HG03095 (cell line): ENCODE results near the gene PDILT.
"Not testable (repeated sequence)": the region's sequence is repeated elsewhere in the genome, so short reads cannot be mapped to it uniquely, and the experiment has no call there.

Source experiments
- ATAC-seq: cut with Tn5 transposase; IDR thresholded peaks from one replicate; pipeline ENCODE4 v1.9.1; 2021; ENCODE audit warnings: moderate library complexity; ENCODE audit not compliant: unreplicated experiment

Gene PDILT, protein sequence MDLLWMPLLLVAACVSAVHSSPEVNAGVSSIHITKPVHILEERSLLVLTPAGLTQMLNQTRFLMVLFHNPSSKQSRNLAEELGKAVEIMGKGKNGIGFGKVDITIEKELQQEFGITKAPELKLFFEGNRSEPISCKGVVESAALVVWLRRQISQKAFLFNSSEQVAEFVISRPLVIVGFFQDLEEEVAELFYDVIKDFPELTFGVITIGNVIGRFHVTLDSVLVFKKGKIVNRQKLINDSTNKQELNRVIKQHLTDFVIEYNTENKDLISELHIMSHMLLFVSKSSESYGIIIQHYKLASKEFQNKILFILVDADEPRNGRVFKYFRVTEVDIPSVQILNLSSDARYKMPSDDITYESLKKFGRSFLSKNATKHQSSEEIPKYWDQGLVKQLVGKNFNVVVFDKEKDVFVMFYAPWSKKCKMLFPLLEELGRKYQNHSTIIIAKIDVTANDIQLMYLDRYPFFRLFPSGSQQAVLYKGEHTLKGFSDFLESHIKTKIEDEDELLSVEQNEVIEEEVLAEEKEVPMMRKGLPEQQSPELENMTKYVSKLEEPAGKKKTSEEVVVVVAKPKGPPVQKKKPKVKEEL

DNA sequence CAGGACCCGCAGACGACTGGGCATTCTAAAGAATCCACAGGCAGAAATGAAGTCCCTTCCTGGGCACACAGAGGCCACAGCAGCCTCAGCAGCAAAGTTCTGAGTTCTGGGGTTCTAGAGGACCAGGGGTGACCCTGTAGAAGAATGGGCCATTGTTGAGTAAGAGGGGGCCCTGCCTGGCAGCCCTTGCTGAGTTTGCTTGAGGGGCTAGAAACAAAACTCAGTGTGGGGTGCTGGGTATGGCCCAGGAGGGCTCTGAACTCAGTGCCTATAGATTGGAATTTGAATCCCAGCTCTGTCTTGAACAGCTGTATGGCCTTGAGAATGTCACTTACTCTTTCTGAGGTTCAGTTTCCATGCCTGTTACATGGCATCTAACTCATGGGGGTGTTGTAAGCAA lies at the start of gene PDILT:
Gene PDILT, minus strand, starts transcription at position 101 of the 400 bp plus-strand sequence. CDS start 5,437 bp downstream, outside the sequence.
- ATAC-seq, result no peak

DNA sequence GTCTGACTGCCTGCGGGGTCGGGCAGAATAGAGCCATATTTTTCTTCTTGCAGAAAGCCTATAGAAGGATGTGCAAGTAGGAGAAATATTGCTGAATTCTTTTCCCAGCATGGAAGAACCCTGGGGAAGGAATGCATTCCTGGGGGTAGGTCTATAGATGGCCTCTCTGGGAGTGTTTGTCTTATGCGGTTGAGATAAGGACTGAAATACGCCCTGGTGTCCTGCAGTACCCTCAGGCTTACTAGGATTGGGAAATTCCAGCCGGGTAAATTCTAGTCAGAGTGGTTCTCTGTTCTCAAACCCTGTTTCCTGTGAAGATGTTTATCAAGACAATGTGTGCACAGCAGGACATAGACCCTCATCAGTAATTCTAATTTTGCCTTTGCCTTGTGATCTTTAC lies 49.1 kb upstream of the PDILT start:
- not testable (repeated sequence) for ATAC-seq

DNA sequence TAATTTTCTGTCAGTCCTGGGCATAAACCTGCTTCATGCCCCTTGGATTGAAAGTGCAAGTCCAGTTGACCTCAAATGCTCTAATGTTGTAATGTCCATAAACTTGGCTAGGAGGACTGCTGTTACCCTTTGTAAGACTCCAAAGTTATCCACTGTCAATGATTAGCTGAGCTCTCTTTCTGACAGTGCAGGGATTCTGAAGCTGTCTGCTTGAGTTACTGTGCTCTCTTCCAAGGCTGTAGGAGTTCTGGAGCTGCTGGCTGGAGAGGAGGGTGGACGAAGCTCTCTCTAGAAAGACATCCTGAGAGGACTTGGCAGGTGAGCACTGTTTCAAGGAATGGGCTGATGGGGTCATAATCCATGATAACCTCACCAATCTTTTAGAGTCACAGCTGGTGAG lies 46.8 kb upstream of the PDILT start, which contains the start of gene ACSM2A:
Gene ACSM2A, plus strand, starts transcription at position 158 of the 400 bp plus-strand sequence. CDS start 8,594 bp downstream, outside the sequence.
- ATAC-seq, result not testable (repeated sequence)

DNA sequence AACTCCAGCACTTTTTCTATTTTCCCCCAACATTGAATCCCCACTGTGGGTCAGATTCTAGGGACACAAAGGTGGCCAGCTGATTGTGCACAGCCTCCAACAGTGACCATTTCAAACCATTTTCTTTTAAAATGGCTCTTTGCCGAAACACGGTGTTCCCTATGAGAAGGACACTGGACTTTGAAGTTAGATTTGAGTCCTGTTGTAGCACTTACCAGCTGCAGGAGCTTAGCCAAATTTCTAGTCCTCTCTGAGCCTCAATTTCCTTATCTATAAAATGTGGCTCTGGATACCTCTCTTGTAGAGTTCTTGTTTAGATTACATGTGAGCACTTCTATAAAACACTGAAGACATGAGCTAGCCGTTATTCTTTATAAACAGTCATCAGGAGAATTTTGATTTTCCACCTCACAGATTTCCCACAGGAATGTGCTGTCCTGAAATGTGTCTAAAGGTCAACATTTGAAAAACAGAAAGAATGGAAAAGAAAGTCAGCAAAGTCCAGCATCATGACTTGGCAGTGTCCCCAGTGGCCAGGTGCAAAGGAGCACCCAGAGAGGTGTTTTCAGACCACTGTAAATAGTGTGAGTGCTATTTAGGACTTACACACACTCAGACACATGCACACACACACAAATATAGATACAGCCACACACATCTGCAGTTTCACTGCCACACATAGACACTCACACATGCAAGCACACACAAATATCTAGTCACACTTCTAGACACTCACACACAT lies 42.3 kb upstream of the PDILT start:
- not testable (repeated sequence) for ATAC-seq

DNA sequence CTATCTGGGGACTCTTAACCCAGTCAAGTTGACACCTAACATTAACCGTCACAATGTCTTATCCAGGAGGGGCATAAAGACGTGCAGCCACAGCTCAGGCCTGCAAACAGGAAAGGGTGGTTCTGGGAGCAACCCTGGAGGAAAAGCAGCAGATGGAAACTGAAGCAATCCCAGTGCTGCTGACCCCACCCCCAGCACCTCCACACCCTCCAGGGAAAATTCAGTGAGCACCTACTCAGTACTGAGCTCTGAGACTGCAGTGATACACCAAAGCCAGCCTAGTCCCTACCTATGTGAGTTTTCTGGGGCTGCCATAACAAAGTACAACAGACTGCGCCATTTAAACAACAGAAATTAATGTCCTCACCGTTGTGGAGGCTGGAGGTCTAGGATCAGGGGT lies 37.3 kb upstream of the PDILT start:
- ATAC-seq, result not testable (repeated sequence)

DNA sequence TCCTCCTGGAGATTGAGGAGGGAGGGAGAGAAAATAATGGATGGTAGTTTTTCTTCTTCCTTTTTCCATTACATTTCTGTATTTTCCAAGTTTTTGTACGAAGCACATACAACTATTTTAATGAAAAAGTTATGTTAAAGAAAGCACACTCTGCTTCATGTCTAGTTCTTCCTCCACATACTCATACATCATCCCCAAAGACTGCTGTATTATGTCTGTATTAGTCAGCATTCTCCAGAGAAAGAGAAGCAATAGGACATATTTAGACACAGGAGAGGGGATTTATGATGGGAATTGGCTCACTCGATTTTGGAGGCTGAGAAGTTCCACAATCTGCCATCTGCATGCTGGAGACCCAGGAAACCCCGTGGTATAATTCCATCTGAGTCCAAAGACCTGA lies 36.7 kb upstream of the PDILT start:
- ATAC-seq, result no peak

DNA sequence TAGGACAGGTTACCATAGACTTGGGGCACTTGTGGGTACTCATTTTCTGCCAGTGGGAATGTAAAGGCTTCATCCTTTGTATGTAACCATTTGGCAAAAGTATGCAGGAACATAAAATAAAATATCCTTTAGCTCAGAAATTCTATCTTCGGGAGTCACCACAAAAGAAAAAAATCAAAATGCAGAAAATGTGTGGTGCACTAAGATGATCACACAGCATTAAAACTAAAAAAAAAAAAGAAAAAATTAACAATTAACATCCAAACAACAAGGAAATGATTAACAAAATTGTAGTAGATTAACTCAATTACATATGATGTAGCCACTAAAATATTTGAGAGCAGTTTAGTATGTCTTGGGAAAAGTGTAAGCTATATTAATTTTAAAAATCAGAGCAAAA lies 36.2 kb upstream of the PDILT start:
- not testable (repeated sequence) for ATAC-seq

DNA sequence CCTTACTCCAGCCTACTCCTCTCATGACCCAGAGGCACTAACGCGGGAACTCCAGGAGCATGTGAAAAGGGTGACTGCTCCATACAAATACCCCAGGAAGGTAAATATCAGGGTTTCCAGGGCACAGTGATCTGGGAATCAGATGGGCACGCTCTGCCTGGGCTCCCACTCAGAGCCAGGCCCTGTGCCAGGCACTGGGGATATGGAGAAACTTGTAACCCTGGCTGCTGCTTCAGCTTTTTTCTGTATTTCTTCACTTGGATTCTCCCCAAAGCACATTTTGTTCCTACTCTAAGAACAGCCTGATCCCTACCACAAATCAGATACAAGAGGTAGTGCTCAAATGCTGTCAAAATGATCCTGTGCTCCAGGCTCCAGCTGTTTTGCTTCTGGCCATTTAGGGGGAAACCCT lies 35.3 kb upstream of the PDILT start:
- ATAC-seq, result not testable (repeated sequence)

DNA sequence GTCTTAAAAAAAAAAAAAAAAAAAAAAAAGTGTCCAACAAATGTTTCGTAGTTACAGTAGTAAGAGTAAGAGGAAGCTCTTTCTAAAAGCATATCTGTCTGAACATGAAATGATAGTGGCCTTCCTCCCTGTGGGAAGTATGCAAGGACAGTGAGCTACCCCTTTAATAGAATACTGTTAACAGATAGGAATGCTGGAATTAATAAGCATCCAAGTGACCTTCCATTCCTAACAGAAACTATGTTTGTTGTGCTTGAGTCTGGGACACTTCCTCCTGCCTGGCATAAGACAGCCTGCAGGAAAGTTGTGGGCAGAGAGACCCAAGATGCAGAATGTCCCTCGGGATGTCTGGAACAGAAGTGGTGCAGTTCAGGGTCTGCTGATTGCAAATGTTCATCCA lies 34.4 kb upstream of the PDILT start:
- not testable (repeated sequence) for ATAC-seq

DNA sequence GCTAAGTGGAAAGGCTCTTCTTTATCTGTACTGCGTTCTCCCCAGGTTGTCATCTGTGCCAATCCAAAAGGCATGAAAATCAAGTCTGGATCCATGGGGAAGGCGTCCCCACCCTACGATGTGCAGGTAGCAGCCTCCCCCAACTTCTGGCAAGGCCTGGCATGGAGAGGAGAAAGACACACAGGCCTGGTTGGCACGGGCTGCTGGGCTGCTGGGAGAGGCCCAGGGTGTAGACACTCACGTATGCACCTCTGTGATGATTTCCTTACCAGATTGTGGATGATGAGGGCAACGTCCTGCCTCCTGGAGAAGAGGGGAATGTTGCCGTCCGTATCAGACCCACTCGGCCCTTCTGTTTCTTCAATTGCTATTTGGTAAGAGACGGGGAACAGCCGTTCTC lies 26.4 kb upstream of the PDILT start:
- no peak for ATAC-seq

DNA sequence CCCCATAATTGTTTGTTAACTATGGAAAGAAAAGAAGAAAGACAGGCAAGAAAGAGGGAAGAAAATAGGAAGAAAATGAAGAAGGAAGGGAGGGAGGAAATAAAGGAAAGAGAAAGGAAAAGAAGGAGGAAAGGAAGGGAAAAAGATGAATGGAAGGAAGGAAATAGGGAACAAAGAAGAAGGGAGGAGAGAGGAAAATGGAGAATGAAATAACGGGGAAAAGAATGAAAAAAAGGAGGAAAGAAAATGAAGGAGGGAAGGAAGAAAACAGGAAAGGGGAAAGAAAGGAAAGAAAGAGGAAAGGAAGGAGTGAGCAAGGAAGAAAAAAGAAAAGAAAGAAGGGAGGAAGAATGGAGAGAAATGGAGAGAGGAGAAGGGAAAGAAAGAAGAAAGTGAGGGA lies 25.9 kb upstream of the PDILT start:
- not testable (repeated sequence) for ATAC-seq

DNA sequence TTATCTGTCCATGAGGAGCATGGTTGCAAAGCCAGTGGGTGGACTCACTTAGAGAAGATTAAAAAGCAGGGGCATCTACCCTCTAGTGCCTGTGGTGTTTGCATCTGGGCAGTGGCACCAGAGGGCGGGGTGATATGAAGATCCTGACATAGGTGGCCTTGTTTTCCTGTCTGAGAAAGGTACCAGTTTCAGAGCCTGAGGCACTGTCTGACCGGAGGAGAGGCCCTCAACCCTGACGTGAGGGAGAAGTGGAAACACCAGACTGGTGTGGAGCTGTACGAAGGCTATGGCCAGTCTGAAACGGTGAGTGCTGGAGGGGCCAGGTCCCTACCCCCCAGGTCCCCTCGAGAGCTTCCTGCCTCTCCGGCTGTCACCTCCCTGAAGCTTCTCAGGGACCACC lies 25.0 kb upstream of the PDILT start:
- not testable (repeated sequence) for ATAC-seq

DNA sequence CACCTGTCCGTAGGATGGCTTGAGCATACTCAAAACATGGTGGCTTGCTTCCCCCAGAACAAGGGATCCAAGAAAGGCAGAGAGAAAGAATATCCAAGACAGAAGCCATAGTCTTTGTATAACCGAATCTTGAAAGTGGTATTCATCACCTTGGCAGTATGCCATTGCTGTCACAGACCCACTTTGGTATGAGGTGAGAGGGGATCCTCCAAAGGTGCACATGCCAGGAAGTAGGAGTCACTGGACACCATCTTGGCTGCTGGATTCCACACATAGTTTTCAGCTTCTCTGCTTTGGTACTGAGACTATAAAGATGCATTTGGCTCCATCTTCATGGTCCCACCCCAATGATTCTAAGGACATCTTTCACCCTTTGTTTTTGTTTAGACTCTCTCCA lies 22.9 kb upstream of the PDILT start:
- not testable (repeated sequence) for ATAC-seq

DNA sequence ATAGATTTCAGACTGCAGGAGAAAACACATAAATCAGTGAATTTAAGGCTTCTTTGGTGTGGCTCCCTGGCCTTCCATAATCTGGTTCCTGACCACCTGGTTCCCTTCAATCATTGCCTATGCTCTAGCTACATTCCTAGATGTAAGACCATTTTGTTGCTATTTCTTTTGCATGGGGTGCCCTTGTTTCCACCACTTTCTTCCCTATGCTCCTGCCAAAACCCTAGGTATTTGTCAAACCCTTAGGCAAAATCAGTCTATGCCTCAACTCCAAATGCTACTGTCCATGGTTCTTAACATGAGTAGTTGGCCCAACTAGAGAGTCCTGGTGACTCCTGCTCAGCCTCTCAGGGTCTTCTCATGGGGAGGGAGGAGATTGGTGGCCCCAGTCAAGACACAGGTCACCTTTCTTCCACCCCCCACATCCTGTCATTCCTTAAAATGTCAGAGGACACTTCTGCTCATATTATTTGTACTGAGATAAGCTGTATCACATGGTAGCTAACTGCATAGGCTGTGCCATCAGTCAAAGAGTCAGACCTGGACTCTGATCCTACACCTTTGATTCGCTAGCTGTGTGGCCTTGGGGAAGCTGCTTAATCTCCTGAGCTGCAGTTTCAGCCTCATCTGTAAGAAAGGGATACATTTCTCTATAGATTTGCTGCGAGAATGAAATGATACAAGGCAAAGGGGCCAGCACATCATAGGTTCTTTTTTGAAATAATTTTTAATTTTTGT lies 19.8 kb upstream of the PDILT start:
- ATAC-seq, result no peak

DNA sequence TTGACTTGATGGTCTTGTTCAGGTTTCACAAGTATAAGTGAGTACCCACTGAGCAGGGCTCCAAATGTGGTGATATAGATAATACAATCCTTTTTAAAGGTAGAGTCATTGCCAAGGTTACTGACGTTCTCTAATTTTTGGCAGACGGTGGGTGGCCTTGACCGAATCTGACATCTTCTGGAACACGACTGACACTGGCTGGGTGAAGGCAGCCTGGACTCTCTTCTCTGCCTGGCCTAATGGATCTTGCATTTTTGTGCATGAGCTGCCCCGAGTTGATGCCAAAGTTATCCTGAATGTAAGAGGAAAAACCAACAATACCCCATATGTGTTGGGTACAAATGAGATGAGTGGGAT lies 19.2 kb upstream of the PDILT start:
- ATAC-seq, result not testable (repeated sequence)

DNA sequence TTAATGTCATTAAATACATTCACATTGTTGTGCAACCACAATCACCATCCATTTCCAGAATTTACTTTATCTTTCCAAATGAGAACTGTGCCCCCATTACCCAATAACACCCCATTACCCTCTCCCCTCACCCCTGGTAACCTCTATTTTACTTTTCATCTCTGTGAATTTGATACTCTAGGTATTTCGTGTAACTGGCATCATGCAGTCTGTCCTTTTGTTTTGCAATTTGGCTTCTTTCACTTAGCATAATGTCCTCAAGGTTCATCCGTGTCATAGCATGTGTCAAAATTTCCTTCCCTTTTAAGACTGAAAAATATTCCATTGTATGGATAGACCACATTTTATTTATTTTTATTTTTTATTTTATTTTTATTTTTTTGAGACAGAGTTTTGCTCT lies 17.2 kb upstream of the PDILT start:
- ATAC-seq, result not testable (repeated sequence)

DNA sequence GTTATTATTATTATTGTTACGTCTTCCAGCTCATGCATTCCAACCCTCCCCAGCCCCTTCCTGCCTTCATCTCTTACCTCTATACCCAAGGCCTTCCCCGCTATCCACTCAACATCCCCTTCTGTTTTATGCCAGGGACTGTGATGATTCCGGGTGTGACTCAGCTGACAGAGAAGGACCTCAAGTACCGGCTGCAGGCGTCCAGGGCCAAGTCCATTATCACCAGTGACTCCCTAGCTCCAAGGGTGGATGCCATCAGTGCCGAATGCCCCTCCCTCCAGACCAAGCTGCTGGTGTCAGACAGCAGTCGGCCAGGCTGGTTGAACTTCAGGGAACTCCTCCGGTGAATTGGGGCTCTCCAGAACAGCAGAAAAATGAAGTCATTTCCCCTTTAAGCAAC lies 14.6 kb upstream of the PDILT start:
- ATAC-seq, result not testable (repeated sequence)

DNA sequence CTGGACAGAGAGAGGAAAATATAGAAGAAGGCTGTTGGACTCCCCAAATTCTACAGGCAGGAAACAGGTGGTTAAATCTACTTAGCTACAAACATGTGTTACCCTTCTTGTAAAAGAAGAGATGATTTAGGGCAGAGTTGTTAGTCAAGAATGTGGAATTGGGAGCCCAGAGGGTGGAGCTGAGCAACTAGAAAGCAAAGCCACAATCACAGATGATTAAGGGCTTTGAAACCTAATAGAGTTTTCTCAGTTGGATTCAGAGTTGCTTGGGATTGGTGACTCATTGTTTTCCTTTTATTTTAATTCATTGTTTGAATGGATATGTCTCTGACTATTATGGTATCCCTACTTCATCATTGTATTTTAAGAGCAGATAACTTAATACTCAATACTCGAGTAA lies 11.0 kb upstream of the PDILT start:
- no peak for ATAC-seq

DNA sequence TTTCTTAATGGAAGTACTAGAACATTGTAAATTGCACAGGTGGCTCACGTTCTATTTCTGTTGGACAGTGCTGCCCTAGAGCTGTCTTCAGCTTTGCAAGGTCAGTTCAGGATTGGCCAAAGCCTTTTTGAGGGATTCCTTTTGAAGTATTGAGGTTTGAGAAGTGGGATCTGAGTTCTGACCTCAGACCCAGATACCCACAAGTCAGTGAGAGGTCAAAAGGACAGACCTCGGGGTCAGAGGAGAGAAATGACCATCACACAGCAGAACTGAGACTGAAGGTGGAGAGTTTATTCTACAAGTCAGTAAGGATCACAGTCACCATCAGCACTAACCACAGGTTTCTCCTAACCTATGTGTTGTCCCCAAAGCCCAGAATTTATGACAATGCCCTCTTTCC lies 6.5 kb upstream of the PDILT start:
- ATAC-seq, result no peak

DNA sequence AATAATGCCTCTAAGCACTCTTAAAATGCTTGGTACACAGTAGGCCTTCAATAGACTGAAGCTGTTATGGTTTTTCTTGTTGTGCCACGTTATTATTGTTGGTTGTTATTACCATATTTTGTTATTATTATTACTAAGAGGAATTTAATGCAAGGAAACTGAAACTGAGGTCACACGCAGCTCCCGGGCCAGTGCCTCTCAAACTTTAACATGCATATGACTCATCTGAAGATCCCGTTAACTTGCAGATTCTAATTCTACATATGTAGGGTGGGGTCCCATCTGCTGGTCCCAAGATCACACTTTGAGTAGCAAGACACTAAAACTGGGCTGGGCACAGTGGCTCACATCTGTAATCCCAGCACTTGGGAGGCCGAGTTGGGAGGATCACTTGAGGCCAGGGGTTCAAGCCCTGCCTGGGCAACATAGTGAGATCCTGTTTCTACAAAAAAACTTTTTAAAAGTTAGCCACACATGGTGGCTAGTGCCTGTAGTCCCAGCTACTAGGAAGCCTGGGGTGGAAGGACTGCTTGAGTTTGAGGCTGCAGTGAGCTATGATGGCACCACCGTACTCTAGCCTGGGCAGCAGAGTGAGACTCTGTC lies 5.7 kb upstream of the PDILT start:
- peak; percentile 77 for ATAC-seq
